ENCODE measurements around the gene PBX2.

- TF ChIP-seq, protein P1, sequence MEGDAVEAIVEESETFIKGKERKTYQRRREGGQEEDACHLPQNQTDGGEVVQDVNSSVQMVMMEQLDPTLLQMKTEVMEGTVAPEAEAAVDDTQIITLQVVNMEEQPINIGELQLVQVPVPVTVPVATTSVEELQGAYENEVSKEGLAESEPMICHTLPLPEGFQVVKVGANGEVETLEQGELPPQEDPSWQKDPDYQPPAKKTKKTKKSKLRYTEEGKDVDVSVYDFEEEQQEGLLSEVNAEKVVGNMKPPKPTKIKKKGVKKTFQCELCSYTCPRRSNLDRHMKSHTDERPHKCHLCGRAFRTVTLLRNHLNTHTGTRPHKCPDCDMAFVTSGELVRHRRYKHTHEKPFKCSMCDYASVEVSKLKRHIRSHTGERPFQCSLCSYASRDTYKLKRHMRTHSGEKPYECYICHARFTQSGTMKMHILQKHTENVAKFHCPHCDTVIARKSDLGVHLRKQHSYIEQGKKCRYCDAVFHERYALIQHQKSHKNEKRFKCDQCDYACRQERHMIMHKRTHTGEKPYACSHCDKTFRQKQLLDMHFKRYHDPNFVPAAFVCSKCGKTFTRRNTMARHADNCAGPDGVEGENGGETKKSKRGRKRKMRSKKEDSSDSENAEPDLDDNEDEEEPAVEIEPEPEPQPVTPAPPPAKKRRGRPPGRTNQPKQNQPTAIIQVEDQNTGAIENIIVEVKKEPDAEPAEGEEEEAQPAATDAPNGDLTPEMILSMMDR (IDR thresholded peaks at IDR 0.05; ENCODE audit: insufficient read depth, low read length): no peak
- TF ChIP-seq POLR2AphosphoS5 (IDR thresholded peaks at IDR 0.05; ENCODE audit: low read depth): no peak
Measured at GRCh38 chr6:32239462-32239861, 49.5 kb upstream of the PBX2 start.
